Muscle layer of duodenum (tissue), 2 donors: Measurements from ENCODE around the gene TRIM24.
"Not testable (repeated sequence)": the region's sequence is repeated elsewhere in the genome, so short reads cannot be mapped to it uniquely, and the experiment has no call there.

ENCODE experiments used
- H3K27ac ChIP-seq: one replicate; pipeline ENCODE4 v1.7.0; 2013; ENCODE audit warnings: mild to moderate bottlenecking, low read length
- H3K27me3 ChIP-seq: one replicate; pipeline ENCODE4 v1.7.0; 2013; ENCODE audit warnings: low read depth, mild to moderate bottlenecking, control low read depth, low read length
- H3K36me3 ChIP-seq, 2 donors: one replicate each; pipeline ENCODE4 v1.7.0; 2013; ENCODE audit warnings: low read length in 2 of 2, control low read depth in 1 of 2, mild to moderate bottlenecking in 1 of 2; ENCODE audit not compliant: insufficient read depth in 2 of 2, control insufficient read depth in 1 of 2
- H3K4me1 ChIP-seq, 2 donors: one replicate each; pipeline ENCODE4 v1.7.0; 2013; ENCODE audit warnings: low read length in 2 of 2, mild to moderate bottlenecking in 2 of 2, control low read depth in 1 of 2, moderate library complexity in 1 of 2; ENCODE audit not compliant: insufficient read depth in 2 of 2, control insufficient read depth in 1 of 2
- H3K4me3 ChIP-seq, 2 donors: one replicate each; pipeline ENCODE4 v1.7.0; 2013; ENCODE audit warnings: low read length in 2 of 2, low read depth in 1 of 2, mild to moderate bottlenecking in 1 of 2
- H3K9me3 ChIP-seq, 2 donors: one replicate each; pipeline ENCODE4 v1.7.0; 2013; ENCODE audit warnings: low read length in 2 of 2, control low read depth in 1 of 2, mild to moderate bottlenecking in 1 of 2; ENCODE audit not compliant: control insufficient read depth in 1 of 2
- donor health status: healthy.

Gene TRIM24

GRCh38 chr7:138460176-138460648 lies at the start of gene TRIM24:
Gene TRIM24, plus strand, starts transcription at chr7:138460259. Its CDS starts 290 bp downstream, at chr7:138460549.
- Histone ChIP-seq H3K9me3 (no peaks in the 10 kb centered on the region), H3K27me3 (no peaks in the 10 kb centered on the region), H3K36me3 (no peaks in the 10 kb centered on the region), H3K27ac (peak within 1 kb of the TSS; percentile 67), H3K4me1 (peaks cover 0 to 7% of the 10 kb centered on the region in 2 donors), H3K4me3 (peak within 1 kb of the TSS; percentile 94 to 98)

GRCh38 chr7:138412077-138412476 lies 48.0 kb upstream of the TRIM24 start:
- H3K27me3 ChIP-seq, H3K36me3 ChIP-seq, H3K9me3 ChIP-seq: not testable (repeated sequence)

GRCh38 chr7:138412921-138413320 lies 47.1 kb upstream of the TRIM24 start:
- H3K36me3 ChIP-seq, H3K4me3 ChIP-seq, H3K27ac ChIP-seq, H3K9me3 ChIP-seq, H3K4me1 ChIP-seq, H3K27me3 ChIP-seq: not testable (repeated sequence)

More at GRCh38 chr7:138412077-138412476, 48.0 kb upstream of the TRIM24 start:
- not testable (repeated sequence) for H3K27ac ChIP-seq, H3K4me3 ChIP-seq, H3K4me1 ChIP-seq

GRCh38 chr7:138417078-138417700 lies 42.9 kb upstream of the TRIM24 start:
- Histone ChIP-seq H3K36me3 (no peaks in the 10 kb centered on the region), H3K4me1 (no peaks in the 10 kb centered on the region), H3K4me3 (no peak overlapping the region), H3K27ac (no peak overlapping the region), H3K27me3 (no peaks in the 10 kb centered on the region), H3K9me3 (peaks cover 0 to 3% of the 10 kb centered on the region in 2 donors)

GRCh38 chr7:138417764-138418163 lies 42.3 kb upstream of the TRIM24 start:
- no peaks in the 10 kb centered on the region for H3K4me1 ChIP-seq
- peaks cover 0 to 3% of the 10 kb centered on the region in 2 donors for H3K9me3 ChIP-seq
- H3K27me3 ChIP-seq, result no peaks in the 10 kb centered on the region
- H3K36me3 ChIP-seq, result no peaks in the 10 kb centered on the region
- H3K4me3 ChIP-seq, result no peak overlapping the region
- H3K27ac ChIP-seq, result no peak overlapping the region

GRCh38 chr7:138418403-138418802 lies 41.7 kb upstream of the TRIM24 start:
- not testable (repeated sequence) for H3K4me3 ChIP-seq, H3K27ac ChIP-seq, H3K9me3 ChIP-seq, H3K36me3 ChIP-seq, H3K4me1 ChIP-seq, H3K27me3 ChIP-seq

- Histone ChIP-seq H3K36me3 (no peaks in the 10 kb centered on the region), H3K4me3 (no peak overlapping the region), H3K27ac (no peak overlapping the region), H3K27me3 (no peaks in the 10 kb centered on the region), H3K4me1 (no peaks in the 10 kb centered on the region), H3K9me3 (peaks cover 3 to 18% of the 10 kb centered on the region in 2 donors)
Observed at GRCh38 chr7:138425026-138425425, 35.0 kb upstream of the TRIM24 start.

GRCh38 chr7:138429577-138430250 lies 30.3 kb upstream of the TRIM24 start:
- no peaks in the 10 kb centered on the region for H3K27me3 ChIP-seq
- H3K27ac ChIP-seq, result no peak overlapping the region
- no peaks in the 10 kb centered on the region for H3K36me3 ChIP-seq
- H3K4me3 ChIP-seq, result peak overlapping the region in 1 of 2 donors; percentile 22
- H3K9me3 ChIP-seq, result peaks cover 3 to 29% of the 10 kb centered on the region in 2 donors
- H3K4me1 ChIP-seq, result no peaks in the 10 kb centered on the region

GRCh38 chr7:138431517-138431916 lies 28.5 kb upstream of the TRIM24 start:
- H3K27ac ChIP-seq, result no peak overlapping the region
- H3K4me3 ChIP-seq, result no peak overlapping the region
- no peaks in the 10 kb centered on the region for H3K4me1 ChIP-seq
- no peaks in the 10 kb centered on the region for H3K36me3 ChIP-seq
- H3K9me3 ChIP-seq, result peaks cover 3 to 29% of the 10 kb centered on the region in 2 donors
- H3K27me3 ChIP-seq, result no peaks in the 10 kb centered on the region

- Histone ChIP-seq H3K4me3 (no peak overlapping the region), H3K36me3 (no peaks in the 10 kb centered on the region), H3K9me3 (peaks cover 3 to 25% of the 10 kb centered on the region in 2 donors), H3K27me3 (no peaks in the 10 kb centered on the region), H3K4me1 (no peaks in the 10 kb centered on the region), H3K27ac (no peak overlapping the region)
Observed at GRCh38 chr7:138433583-138434443, 26.2 kb upstream of the TRIM24 start.

- peaks cover 0 to 18% of the 10 kb centered on the region in 2 donors for H3K9me3 ChIP-seq
- H3K4me1 ChIP-seq, result no peaks in the 10 kb centered on the region
- H3K36me3 ChIP-seq, result no peaks in the 10 kb centered on the region
- no peak overlapping the region for H3K4me3 ChIP-seq
- H3K27me3 ChIP-seq, result no peaks in the 10 kb centered on the region
- no peak overlapping the region for H3K27ac ChIP-seq
Observed at GRCh38 chr7:138434597-138435019, 25.5 kb upstream of the TRIM24 start.
